Measurements from ENCODE around the gene NEMP1. TPM values are rescaled to one million over a fixed set of nuclear protein-coding genes. Genes with fewer than 3 reads are reported as not detected.
"Not testable (repeated sequence)": the region's sequence is repeated elsewhere in the genome, so short reads cannot be mapped to it uniquely, and the experiment has no call there.

NEMP1 gene
- total RNA-seq, 1 donor: 6.5 TPM

DNA sequence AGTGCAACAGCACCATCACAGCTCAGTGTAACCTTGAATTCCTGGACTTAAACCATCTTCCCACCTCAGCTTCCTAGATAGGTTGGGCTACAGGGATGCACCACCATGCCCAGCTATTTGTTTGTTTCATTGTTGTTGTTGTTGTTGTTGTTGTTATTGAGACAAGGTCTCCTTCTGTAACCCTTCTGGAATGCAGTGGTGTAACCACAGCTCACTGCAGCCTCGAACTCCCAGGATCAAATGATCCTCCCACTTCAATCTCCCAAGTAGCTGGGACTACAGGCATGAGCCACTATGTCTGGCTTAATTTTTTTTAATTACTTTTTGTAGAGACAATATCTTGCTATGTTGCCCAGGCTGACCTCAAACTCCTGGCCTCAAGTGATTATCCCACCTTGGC, 1.2 kb upstream of the NEMP1 start:
- Histone ChIP-seq H3K27ac (ENCODE audit: low read depth, low read length) (no peak overlapping the region), H3K27me3 (ENCODE audit: insufficient read depth, low read length) (no peaks in the 10 kb centered on the region), H3K36me3 (ENCODE audit: insufficient read depth, low read length) (peaks cover 1% of the 10 kb centered on the region), H4K20me1 (ENCODE audit: insufficient read depth, low read length) (no peaks in the 10 kb centered on the region), H2AFZ (ENCODE audit: low read length) (peak overlapping the region; percentile 67), H3K4me3 (ENCODE audit: insufficient read depth, low read length) (no peak overlapping the region), H3K9me3 (ENCODE audit: low read depth, low read length) (no peaks in the 10 kb centered on the region), H3K79me2 (ENCODE audit: insufficient read depth, low read length) (peaks cover 25% of the 10 kb centered on the region), H3K4me2 (ENCODE audit: insufficient read depth, low read length) (no peak overlapping the region), H3K4me1 (ENCODE audit: insufficient read depth, low read length) (peaks cover 17% of the 10 kb centered on the region)
- TF ChIP-seq, protein P1, sequence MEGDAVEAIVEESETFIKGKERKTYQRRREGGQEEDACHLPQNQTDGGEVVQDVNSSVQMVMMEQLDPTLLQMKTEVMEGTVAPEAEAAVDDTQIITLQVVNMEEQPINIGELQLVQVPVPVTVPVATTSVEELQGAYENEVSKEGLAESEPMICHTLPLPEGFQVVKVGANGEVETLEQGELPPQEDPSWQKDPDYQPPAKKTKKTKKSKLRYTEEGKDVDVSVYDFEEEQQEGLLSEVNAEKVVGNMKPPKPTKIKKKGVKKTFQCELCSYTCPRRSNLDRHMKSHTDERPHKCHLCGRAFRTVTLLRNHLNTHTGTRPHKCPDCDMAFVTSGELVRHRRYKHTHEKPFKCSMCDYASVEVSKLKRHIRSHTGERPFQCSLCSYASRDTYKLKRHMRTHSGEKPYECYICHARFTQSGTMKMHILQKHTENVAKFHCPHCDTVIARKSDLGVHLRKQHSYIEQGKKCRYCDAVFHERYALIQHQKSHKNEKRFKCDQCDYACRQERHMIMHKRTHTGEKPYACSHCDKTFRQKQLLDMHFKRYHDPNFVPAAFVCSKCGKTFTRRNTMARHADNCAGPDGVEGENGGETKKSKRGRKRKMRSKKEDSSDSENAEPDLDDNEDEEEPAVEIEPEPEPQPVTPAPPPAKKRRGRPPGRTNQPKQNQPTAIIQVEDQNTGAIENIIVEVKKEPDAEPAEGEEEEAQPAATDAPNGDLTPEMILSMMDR (IDR thresholded peaks at IDR 0.05; ENCODE audit: extremely low read depth, low read depth, low read length): no peak
- no peak for DNase-seq (ENCODE audit: insufficient read length, low spot score, missing footprints)

DNA sequence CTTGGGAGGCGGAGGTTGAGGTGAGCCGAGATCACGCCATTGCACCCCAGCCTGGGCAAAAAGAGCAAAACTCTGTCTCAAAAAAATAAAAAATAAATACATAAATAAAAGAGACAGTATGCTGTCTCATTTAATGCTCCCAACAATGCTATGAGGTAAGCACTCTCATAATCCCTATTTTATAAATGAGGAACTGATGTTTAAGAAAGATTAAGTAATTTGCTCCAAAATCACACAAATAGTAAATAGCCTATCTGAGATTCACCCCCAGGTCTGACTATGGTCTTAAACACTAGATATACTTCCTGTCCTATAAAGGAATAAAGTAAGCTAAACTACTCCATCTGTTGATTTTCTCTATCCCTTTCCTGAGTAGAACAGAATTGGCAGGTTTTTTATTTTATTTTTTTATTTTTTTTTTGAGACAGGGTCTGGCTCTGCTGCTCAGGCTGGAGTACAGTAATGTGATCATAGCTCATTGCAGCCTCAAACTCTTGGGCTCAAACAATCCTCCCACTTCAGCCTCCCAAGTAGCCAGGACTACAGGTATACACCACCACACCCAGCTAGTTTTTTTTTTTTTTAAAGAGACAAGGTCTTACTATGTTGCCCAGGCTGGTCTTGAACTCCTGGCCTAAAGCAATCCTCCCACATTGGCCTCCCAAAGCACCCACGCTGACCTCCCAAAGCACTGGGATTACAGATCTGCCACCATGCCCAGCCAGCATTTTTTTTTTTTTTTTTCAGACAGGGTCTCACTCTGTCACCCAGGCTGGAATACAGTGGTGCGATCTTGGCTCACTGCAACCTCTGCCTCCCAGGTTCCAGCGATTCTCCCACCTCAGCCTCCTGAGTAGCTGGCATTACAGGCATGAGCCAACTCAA, 4.8 kb downstream of the NEMP1 start:
- H3K27ac ChIP-seq (ENCODE audit: low read depth, low read length); H3K4me3 ChIP-seq (ENCODE audit: insufficient read depth, low read length); H4K20me1 ChIP-seq (ENCODE audit: insufficient read depth, low read length); H3K4me2 ChIP-seq (ENCODE audit: insufficient read depth, low read length); H3K27me3 ChIP-seq (ENCODE audit: insufficient read depth, low read length); H3K9me3 ChIP-seq (ENCODE audit: low read depth, low read length); H2AFZ ChIP-seq (ENCODE audit: low read length): not testable (repeated sequence)
- DNase-seq (ENCODE audit: insufficient read length, low spot score, missing footprints): peak; percentile 72
- Histone ChIP-seq H3K36me3 (ENCODE audit: insufficient read depth, low read length) (peaks cover 20% of the 10 kb centered on the region), H3K4me1 (ENCODE audit: insufficient read depth, low read length) (peaks cover 12% of the 10 kb centered on the region), H3K79me2 (ENCODE audit: insufficient read depth, low read length) (peaks cover 49% of the 10 kb centered on the region)

DNA sequence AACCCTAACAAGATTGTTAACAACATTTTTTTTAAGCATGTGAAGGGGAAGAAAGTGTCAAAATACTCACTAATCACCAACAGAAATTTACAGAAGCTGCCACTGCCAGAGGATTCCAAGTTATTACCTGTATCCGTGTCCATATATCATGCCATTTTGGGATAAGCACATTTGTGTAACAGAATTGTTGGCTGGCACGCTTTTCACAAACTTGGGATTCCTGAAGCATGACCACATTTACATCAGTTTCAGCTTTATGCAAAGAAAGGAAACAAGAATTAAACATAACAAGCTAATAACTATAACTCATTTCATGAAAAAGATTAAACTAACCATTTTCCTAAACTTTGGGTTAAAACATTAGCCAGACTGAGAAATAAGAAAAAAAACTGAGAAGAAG, 5.9 kb downstream of the NEMP1 start:
- Histone ChIP-seq H3K9me3 (ENCODE audit: low read depth, low read length) (no peaks in the 10 kb centered on the region), H3K4me2 (ENCODE audit: insufficient read depth, low read length) (peak overlapping the region; percentile 3), H3K79me2 (ENCODE audit: insufficient read depth, low read length) (peaks cover 42% of the 10 kb centered on the region), H4K20me1 (ENCODE audit: insufficient read depth, low read length) (no peaks in the 10 kb centered on the region), H3K4me3 (ENCODE audit: insufficient read depth, low read length) (no peak overlapping the region), H3K4me1 (ENCODE audit: insufficient read depth, low read length) (peaks cover 10% of the 10 kb centered on the region), H3K27ac (ENCODE audit: low read depth, low read length) (no peak overlapping the region), H2AFZ (ENCODE audit: low read length) (peak overlapping the region; percentile 41), H3K27me3 (ENCODE audit: insufficient read depth, low read length) (no peaks in the 10 kb centered on the region), H3K36me3 (ENCODE audit: insufficient read depth, low read length) (peaks cover 25% of the 10 kb centered on the region)
- peak; percentile 37 for DNase-seq (ENCODE audit: insufficient read length, low spot score, missing footprints)
- TF ChIP-seq, protein P1 (IDR thresholded peaks at IDR 0.05; ENCODE audit: extremely low read depth, low read depth, low read length): no peak

DNA sequence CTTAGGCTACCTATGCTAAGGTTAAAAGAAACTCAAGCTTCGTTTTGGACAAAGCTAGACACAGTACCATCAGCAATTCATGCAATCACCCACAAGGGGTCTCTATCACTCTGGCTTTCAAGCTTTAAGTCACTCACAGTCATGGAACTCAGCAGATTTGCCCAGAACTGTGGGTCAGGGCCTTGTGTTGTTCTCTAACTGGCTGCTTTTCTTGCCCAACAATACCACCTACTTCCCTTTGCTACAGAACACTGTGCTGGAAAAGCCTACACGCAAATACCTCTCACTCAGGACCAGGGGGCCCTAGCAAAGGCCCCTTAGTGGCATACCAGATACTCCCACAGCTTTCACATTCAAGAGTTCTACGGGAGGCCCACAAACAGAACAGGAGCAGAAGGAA, 9.1 kb downstream of the NEMP1 start:
- peak; percentile 37 for DNase-seq (ENCODE audit: insufficient read length, low spot score, missing footprints)
- peaks cover 27% of the 10 kb centered on the region for H3K36me3 ChIP-seq (ENCODE audit: insufficient read depth, low read length)
- H3K27ac ChIP-seq (ENCODE audit: low read depth, low read length): peak overlapping the region; percentile 29
- no peaks in the 10 kb centered on the region for H3K9me3 ChIP-seq (ENCODE audit: low read depth, low read length)
- peak overlapping the region; percentile 84 for H2AFZ ChIP-seq (ENCODE audit: low read length)
- no peak overlapping the region for H3K4me3 ChIP-seq (ENCODE audit: insufficient read depth, low read length)
- H3K4me2 ChIP-seq (ENCODE audit: insufficient read depth, low read length): no peak overlapping the region
- no peaks in the 10 kb centered on the region for H3K27me3 ChIP-seq (ENCODE audit: insufficient read depth, low read length)
- TF ChIP-seq, protein P1 (IDR thresholded peaks at IDR 0.05; ENCODE audit: extremely low read depth, low read depth, low read length): peak; percentile 89
- peaks cover 5% of the 10 kb centered on the region for H3K4me1 ChIP-seq (ENCODE audit: insufficient read depth, low read length)
- H3K79me2 ChIP-seq (ENCODE audit: insufficient read depth, low read length): peaks cover 21% of the 10 kb centered on the region
- no peaks in the 10 kb centered on the region for H4K20me1 ChIP-seq (ENCODE audit: insufficient read depth, low read length)
